Measurements from ENCODE around the gene CA12.

CA12 gene

GRCh38 chr15:63299943-63300575, 81.6 kb downstream of the CA12 start:
- DNase-seq = no peak

DNA sequence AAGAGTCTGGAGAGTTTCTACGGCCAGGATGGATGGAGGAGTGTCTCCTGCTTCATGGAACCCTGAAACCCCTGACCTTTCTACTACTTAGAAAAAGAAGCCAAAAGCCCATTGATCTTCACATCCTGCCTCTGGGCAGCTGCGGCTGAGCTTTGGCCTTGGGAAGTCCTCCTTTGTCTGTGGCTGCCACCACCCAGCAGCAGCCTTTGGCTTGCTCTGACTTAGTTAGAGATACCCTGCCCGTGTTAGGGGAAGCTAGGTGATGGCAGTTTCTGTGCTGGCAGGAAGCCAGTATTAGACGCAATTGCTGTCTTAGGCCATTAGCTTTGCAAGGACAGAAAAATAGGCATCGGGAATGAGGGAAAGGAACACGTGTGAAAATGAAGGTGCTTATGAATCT, 85.5 kb downstream of the CA12 start:
- DNase-seq = no peak

DNA sequence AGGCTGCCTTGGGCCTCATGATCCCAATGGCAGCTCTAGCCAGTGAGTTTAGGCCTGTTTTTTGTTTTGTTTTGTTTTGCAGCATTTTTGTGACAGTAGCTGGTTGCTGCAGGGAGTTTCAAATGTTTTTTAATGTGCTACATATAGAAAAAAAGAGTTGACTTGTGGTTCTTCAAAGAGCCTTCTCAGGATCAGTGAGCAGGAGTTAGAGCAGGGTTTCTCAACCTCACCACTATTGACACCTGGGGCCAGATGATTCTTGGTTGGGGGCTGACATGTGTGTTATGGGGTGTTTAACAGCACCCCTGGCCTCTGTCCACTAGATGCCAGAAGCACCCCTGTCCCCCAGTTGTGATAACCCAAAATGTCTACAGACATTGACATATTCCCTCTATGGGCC, 86.3 kb downstream of the CA12 start:
- no peak for DNase-seq

DNA sequence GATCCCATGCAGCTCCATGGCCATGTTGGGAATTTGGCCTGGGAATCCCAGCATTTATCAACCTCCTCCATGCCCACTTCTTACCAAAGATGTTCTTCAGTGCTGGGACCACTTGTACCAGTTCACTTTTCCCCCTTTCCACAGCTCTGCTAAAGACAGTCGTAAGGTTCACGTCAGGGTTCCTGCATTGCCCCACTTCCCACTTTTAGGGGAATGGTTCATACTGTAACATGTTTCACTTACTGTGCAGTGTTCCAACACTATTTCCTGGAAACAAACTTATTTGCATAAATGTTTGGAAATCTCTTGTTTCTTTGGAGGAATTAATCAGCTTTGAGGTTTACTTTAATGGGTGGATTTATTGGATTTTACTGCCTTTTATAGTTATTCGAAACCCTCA, 87.3 kb downstream of the CA12 start:
- DNase-seq = no peak

DNA sequence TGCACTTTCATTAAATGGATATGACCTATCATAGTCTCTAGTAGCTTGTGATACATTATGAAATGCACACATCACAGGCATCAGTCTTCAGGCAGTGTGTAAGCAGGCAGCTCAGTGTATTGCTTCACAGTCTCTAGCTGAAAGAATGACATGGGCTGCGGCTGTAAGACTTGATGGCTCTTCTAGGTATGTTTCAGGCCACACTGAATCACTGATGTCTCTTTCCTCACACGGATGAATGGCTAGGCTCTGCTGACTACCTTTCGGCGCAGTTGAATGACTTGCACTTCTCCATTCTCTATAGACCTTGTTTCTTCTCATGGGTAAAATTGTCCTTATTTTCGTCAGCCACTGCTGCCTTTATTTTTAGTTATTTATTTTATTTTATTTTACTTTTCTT, 88.9 kb downstream of the CA12 start:
- DNase-seq = no peak

- no peak for DNase-seq
These were observed 89.4 kb downstream of the CA12 start for GRCh38 chr15:63292241-63292640.

GRCh38 chr15:63291507-63291906, 90.1 kb downstream of the CA12 start:
- no peak for DNase-seq

DNA sequence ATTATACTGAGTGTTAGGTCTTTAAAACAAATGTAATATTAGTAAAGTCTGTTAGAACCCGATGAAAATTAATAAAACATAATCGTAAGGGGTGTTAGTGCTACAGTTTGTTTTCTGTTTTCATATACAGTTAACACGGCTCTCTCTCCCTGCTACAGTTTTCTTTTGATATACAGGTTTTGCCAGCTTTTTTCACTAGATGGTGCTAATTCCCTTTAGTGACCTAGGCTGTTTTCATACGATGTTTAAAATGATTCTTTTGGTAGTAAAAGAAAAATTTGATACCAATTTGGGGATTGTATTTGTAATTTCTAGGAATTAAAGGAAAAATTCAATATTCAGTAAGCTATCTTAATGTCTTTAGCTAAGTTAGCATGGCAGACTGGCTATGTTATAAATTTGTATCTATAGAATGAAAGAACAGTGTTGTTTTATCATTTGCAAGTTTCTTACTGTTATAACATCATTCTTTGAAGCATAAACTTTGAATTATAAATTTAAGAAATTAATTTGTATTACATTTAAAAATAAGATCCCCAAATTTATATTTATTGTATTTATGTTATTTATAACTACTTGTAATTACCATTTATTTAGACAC, 92.8 kb downstream of the CA12 start:
- DNase-seq = no peak

DNA sequence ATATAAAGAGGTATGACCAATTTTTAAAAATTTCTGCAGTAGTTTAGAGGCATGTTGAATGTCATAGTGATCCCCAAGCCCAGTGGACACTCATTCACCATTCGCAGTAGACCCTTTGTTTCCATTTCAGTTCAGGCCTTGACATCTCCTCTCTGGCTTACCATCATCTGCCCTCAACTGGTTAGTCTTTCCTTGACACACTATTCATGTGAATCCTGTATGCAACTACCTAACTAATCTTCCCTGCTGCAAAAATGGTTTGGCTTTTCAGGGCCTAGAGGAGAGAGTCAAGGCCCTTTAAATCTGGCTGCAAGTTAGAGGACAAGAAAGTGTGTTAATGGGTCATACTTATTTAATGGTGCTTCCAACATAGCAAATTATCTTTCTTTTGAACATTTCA, 93.3 kb downstream of the CA12 start:
- no peak for DNase-seq

DNA sequence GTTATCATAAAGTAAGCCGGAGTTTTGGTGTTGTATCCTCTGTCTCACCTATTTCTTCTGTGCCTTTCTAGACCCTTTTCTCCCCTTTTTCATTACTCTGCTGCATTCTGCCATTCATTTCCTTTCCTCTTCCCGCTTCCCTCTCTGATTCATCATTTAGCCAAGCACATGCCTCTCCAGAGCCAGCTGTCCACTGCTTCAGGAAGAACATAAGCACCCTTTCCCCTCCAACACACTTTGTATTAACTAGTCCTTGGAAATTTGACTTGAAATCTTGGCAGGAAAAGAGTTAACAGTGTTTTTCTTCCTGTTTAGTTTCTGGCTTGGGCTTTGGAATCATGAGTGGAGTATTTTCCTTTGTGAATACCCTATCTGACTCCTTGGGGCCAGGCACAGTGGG, 94.5 kb downstream of the CA12 start:
- DNase-seq = no peak

DNA sequence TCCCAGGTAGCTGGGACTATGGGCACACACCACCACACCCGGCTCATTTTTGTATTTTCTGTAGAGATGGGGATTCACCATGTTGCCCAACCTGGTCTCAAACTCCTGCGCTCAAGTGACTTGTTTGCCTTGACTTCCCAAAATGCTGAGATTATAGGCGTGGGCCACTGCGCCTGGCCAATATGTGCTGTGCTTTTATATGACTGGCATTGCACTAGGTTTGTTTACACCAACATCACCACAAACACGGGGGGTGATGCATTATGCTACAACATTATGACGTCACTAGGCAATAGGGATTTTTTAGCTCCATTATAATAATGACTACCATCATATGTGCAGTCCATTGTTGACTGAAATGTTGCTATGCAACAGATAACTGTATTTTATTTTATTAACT, 97.3 kb downstream of the CA12 start:
- DNase-seq = no peak

DNA sequence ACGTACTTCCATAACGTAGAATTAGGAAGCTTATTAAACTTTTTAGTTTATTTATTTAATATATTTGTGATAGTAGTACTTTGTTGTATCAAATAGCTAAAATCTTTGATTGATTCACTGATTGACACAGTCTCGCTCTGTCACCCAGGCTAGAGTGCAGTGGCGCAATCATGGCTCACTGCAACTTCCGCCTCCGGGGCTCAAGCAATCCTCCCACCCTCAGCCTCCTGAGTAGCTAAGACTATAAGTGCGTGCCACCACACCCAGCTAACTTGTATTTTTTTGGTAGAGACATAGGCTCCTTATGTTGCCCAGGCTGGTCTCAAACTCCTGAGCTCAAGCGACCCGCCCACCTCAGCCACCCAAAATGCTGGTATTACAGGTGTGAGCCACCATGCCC, 98.5 kb downstream of the CA12 start:
- no peak for DNase-seq

DNA sequence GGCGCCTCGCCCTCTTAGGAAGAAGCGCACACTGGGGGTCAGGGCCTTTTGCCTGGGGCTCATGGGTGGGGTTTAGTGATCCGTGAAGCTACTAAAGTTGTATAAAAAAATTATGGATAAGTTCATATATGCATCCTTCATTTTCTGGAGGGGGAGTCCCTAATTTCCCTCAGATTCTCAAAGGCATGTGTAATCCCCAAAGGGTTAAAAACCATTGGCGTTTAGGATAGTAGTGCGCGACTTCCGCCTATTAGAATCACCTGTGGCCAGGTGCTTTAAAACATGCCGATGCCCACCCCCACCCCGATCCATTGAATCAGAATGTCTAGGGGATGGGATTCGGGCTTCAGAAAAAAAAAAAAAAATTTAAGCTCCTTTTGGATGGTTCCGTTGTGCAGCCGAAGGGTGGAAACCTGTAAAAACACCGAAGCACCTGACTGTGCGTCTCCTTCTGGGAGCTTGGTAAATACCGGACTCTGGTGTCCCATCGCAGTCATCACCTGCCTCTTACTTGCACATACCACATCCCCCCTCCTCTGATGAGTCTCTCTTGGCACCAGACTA, 103.7 kb downstream of the CA12 start:
- DNase-seq = no peak

- peak; percentile 29 to 81 (median 62) for DNase-seq
These were observed 104.4 kb downstream of the CA12 start, which contains the start of gene APH1B for GRCh38 chr15:63277038-63277892. TSS of gene APH1B (plus strand) at chr15:63277605. CDS start at chr15:63277624, 19 bp downstream.

GRCh38 chr15:63276342-63277037, 105.2 kb downstream of the CA12 start:
- DNase-seq = no peak

DNA sequence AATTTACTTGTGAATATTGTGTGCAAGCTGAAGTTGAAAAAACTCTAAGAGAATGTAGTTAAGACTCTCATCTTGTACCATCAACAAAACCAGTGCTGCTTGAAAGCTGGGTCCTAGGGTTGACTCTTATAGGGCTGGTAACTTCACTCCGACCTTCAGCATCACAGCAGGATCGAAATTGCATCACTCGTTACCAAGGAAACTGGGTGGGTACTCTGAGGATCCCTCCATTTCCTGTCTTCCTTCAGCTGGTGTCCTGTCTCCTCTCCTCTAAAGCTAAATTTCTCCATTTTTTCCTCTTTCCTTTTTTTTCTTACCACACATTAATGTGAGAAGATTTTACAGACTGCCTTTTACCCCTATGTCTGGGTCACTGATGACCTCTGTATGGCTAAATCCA, 107.2 kb downstream of the CA12 start:
- no peak for DNase-seq
